ENCODE measurements around the gene KDM5B. TPM values are rescaled to one million over a fixed set of nuclear protein-coding genes. Genes with fewer than 3 reads are reported as not detected.

Gene KDM5B
- total and polyA plus RNA-seq, 2 of the 8 experiments (the other 6 are each of a cell fraction or from before 2014, with no cell fraction given), result 73.3 to 210 TPM

- TF ChIP-seq EP300 (IDR thresholded peaks at IDR 0.05; ENCODE audit: borderline replicate concordance in 1 of 2, low read depth in 2 of 2, low read length in 2 of 2), result no peak
- no peak for TF ChIP-seq CHD2 (IDR thresholded peaks at IDR 0.05; ENCODE audit: low read length)
- no peak for TF ChIP-seq CBX8 (IDR thresholded peaks at IDR 0.05; ENCODE audit: borderline replicate concordance, low read depth, low read length)
- no peak for TF ChIP-seq RBBP5 (IDR thresholded peaks at IDR 0.05; ENCODE audit: borderline replicate concordance, low read depth, low read length)
Measured at GRCh38 chr1:202848191-202848542, 39.9 kb upstream of the KDM5B start (continued).

Data from H1 (cell line).